Activated CD4-positive, alpha-beta T cell treated with anti-CD3 and anti-CD28 coated beads for 36 hours (primary cell): ENCODE data around the gene CNTNAP2. TPM values are rescaled to one million over a fixed set of nuclear protein-coding genes. Genes with fewer than 3 reads are reported as not detected.

ENCODE experiments used
- ATAC-seq: fragments of 200-7000 bp; cut with Tn5 transposase; one replicate; pipeline ENCODE4 v1.10.0; 2021; ENCODE audit warnings: mild to moderate bottlenecking, moderate library complexity
- CTCF ChIA-PET: fragments of 350-600 bp; sonication (Branson Sonifier 250); formaldehyde crosslinking; loops from one replicate; lab custom pipeline; 2021; ENCODE audit warnings: antibody characterized with exemption; lab: Charles Lee
- POLR2A ChIA-PET: fragments of 350-600 bp; sonication (Branson Sonifier 250); formaldehyde crosslinking; loops from one replicate; lab custom pipeline; 2021; ENCODE audit warnings: antibody characterized with exemption, inconsistent platforms; lab: Charles Lee
- DNase-seq: peaks from one replicate; pipeline ENCODE4 v3.0.0-alpha.2; 2020
- H3K27ac Mint-ChIP-seq: one replicate; pipeline ENCODE4 v1.8.0; 2021; ENCODE audit warnings: mixed read lengths
- H3K27me3 Mint-ChIP-seq: one replicate; pipeline ENCODE4 v1.8.0; 2021; ENCODE audit warnings: mixed read lengths
- H3K36me3 Mint-ChIP-seq: one replicate; pipeline ENCODE4 v1.8.0; 2021; ENCODE audit warnings: low read depth, mixed read lengths
- H3K4me1 Mint-ChIP-seq: one replicate; pipeline ENCODE4 v1.8.0; 2021; ENCODE audit warnings: mixed read lengths
- H3K4me3 Mint-ChIP-seq: one replicate; pipeline ENCODE4 v1.8.0; 2021; ENCODE audit warnings: mild to moderate bottlenecking, moderate library complexity, mixed read lengths
- H3K9me3 Mint-ChIP-seq: one replicate; pipeline ENCODE4 v1.8.0; 2021; ENCODE audit warnings: low read depth, mixed read lengths
- intact Hi-C, 2 experiments: fragments of 100-400 bp; cut with DNase I in 1 of 2; cut with micrococcal nuclease in 1 of 2; formaldehyde crosslinking; loops; one replicate each; pipeline versions ENCODE4 v1.14.2 to v1.15.1; 2022 to 2024; cut with DNase I, micrococcal nuclease
- total RNA-seq, 2 experiments: library from RNA; stranded (reverse); gene quantifications; one replicate each; pipeline ENCODE4 v1.2.3, GENCODE V29; 2021

CNTNAP2 gene
- total RNA-seq, 2 experiments from 2014 or later: not detected

- POLR2A ChIA-PET: no interaction called here
- Mint-ChIP-seq H3K36me3 (no peaks in the 10 kb centered on the region), H3K4me1 (no peaks in the 10 kb centered on the region), H3K9me3 (peaks cover 10% of the 10 kb centered on the region), H3K27me3 (no peaks in the 10 kb centered on the region), H3K27ac (no peak overlapping the region), H3K4me3 (no peak overlapping the region)
- DNase-seq: no peak
- intact Hi-C loops: no loop called here
- CTCF ChIA-PET: no interaction called here
- ATAC-seq: no peak
These were observed 1367.2 kb downstream of the CNTNAP2 start for GRCh38 chr7:147483634-147484292.

DNA sequence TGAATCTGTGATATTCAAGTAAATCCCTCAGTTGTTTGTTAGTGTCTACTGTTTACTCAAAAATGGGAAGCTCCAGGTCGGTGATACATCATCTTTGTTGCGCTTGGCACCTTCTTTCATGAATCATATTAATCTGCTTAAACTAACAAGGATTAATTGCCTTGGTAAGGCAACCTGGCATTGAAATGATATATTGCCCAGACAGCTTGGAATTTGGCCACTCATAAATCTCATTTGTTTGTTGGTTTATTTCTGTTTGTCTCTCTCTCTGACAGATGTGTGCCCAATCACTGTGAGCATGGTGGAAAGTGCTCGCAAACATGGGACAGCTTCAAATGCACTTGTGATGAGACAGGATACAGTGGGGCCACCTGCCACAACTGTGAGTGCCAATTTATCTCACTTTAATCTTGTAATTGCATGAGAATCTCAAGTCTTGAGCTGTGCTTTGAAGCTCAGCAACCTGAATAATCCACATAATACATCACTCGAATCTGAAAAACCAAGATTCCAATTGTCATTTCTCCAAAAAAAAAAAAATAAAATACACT, 1369.1 kb downstream of the CNTNAP2 start:
- intact Hi-C loops: no loop called here
- H3K27me3 Mint-ChIP-seq: no peaks in the 10 kb centered on the region
- H3K27ac Mint-ChIP-seq: no peak overlapping the region
- POLR2A ChIA-PET: no interaction called here
- no peaks in the 10 kb centered on the region for H3K36me3 Mint-ChIP-seq
- ATAC-seq: no peak
- CTCF ChIA-PET: no interaction called here
- no peak overlapping the region for H3K4me3 Mint-ChIP-seq
- no peak for DNase-seq
- H3K9me3 Mint-ChIP-seq: peaks cover 10% of the 10 kb centered on the region
- H3K4me1 Mint-ChIP-seq: no peaks in the 10 kb centered on the region

DNA sequence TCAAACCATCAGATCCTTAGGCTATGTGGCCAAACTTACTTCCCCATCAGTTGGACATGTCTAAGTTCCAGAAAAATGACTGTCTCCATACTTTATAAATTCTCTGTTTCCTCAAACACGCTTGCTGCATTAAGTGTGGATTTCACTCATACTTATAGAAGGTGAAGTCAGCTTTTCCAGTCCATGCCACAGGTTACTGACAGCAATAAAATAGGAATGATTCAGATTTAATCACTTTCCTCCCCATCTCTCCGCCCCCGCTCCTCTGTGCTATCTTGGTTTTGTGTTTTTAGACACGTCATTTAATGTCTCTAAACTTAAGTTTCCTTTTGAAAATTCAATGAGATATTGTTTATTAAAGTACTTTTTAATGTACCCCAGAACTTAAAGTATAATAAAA, 1376.0 kb downstream of the CNTNAP2 start:
- ATAC-seq: no peak
- CTCF ChIA-PET: no interaction called here
- no peaks in the 10 kb centered on the region for H3K4me1 Mint-ChIP-seq
- no peaks in the 10 kb centered on the region for H3K36me3 Mint-ChIP-seq
- intact Hi-C loops: no loop called here
- POLR2A ChIA-PET: no interaction called here
- no peak overlapping the region for H3K4me3 Mint-ChIP-seq
- peaks cover 1% of the 10 kb centered on the region for H3K9me3 Mint-ChIP-seq
- no peak overlapping the region for H3K27ac Mint-ChIP-seq
- no peak for DNase-seq
- no peaks in the 10 kb centered on the region for H3K27me3 Mint-ChIP-seq

DNA sequence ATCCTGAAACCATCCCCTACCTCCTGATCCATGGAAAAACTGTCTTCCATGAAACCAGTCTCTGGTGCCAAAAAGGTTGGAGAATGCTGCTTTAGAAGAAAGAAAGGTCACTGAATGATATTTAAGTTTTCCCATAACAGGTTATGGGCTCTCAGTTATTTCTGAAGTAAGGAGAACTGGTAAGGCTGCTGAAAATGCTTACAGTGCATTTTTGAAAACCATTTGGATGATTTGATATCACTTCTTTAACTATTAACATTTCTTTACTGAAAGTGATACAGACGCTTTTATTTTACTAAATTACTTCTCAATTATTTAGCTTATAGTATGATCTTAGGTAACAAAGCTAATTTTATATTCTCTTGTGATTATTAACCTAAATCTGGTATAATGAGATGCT, 1379.6 kb downstream of the CNTNAP2 start:
- DNase-seq (no peak), ATAC-seq (no peak)
- POLR2A ChIA-PET: no interaction called here
- intact Hi-C loops: no loop called here
- Mint-ChIP-seq H3K36me3 (no peaks in the 10 kb centered on the region), H3K4me3 (no peak overlapping the region), H3K4me1 (no peaks in the 10 kb centered on the region), H3K27me3 (no peaks in the 10 kb centered on the region), H3K9me3 (peaks cover 3% of the 10 kb centered on the region), H3K27ac (no peak overlapping the region)
- CTCF ChIA-PET: no interaction called here

GRCh38 chr7:147497246-147497645, 1380.6 kb downstream of the CNTNAP2 start:
- intact Hi-C loops: no loop called here
- ATAC-seq: no peak

GRCh38 chr7:147498081-147498480, 1381.5 kb downstream of the CNTNAP2 start:
- no peaks in the 10 kb centered on the region for H3K4me1 Mint-ChIP-seq
- no peak overlapping the region for H3K27ac Mint-ChIP-seq
- DNase-seq (no peak), ATAC-seq (no peak)
- peaks cover 2% of the 10 kb centered on the region for H3K9me3 Mint-ChIP-seq
- no peaks in the 10 kb centered on the region for H3K27me3 Mint-ChIP-seq
- intact Hi-C loops: no loop called here
- ChIA-PET POLR2A (no interaction called here), CTCF (no interaction called here)
- no peaks in the 10 kb centered on the region for H3K36me3 Mint-ChIP-seq
- H3K4me3 Mint-ChIP-seq: no peak overlapping the region

More at GRCh38 chr7:147497246-147497645, 1380.6 kb downstream of the CNTNAP2 start:
- H3K27ac Mint-ChIP-seq: no peak overlapping the region
- H3K4me1 Mint-ChIP-seq: no peaks in the 10 kb centered on the region
- H3K9me3 Mint-ChIP-seq: peaks cover 2% of the 10 kb centered on the region
- H3K36me3 Mint-ChIP-seq: no peaks in the 10 kb centered on the region
- ChIA-PET CTCF (no interaction called here), POLR2A (no interaction called here)
- H3K27me3 Mint-ChIP-seq: no peaks in the 10 kb centered on the region
- no peak for DNase-seq
- H3K4me3 Mint-ChIP-seq: no peak overlapping the region

DNA sequence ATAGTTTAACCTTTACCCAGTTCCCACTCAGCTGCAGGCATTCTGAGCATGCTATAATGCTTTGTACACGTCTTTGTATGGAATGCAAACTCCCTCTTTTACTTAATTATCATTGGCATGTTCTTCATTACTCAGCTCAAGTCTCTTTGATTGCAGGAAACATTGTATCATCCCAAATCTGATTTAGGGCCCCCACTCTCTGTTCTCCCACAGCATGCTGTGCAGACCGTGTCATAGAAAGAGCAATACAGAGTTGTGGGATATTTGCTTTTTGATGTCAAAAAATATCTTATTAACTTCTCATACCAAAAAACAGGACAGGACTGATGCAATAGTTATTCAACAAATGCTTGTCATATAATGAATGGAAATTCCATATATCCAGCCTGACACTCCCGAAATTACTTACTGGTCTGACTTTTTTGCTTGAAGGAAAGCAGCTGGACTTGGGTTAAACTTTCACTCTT, 1392.5 kb downstream of the CNTNAP2 start:
- intact Hi-C loops: no loop called here
- H3K4me1 Mint-ChIP-seq: no peaks in the 10 kb centered on the region
- no peaks in the 10 kb centered on the region for H3K36me3 Mint-ChIP-seq
- peaks cover 2% of the 10 kb centered on the region for H3K9me3 Mint-ChIP-seq
- no peaks in the 10 kb centered on the region for H3K27me3 Mint-ChIP-seq
- POLR2A ChIA-PET: no interaction called here
- CTCF ChIA-PET: no interaction called here
- H3K27ac Mint-ChIP-seq: no peak overlapping the region
- no peak overlapping the region for H3K4me3 Mint-ChIP-seq
- no peak for ATAC-seq
- no peak for DNase-seq

- no peak for ATAC-seq
- DNase-seq: no peak
- ChIA-PET POLR2A (no interaction called here), CTCF (no interaction called here)
- H3K27ac Mint-ChIP-seq: no peak overlapping the region
- H3K4me3 Mint-ChIP-seq: no peak overlapping the region
- no peaks in the 10 kb centered on the region for H3K36me3 Mint-ChIP-seq
- no peaks in the 10 kb centered on the region for H3K27me3 Mint-ChIP-seq
- H3K4me1 Mint-ChIP-seq: no peaks in the 10 kb centered on the region
- intact Hi-C loops: no loop called here
- peaks cover 2% of the 10 kb centered on the region for H3K9me3 Mint-ChIP-seq
These were observed 1393.1 kb downstream of the CNTNAP2 start for GRCh38 chr7:147509541-147510200.

DNA sequence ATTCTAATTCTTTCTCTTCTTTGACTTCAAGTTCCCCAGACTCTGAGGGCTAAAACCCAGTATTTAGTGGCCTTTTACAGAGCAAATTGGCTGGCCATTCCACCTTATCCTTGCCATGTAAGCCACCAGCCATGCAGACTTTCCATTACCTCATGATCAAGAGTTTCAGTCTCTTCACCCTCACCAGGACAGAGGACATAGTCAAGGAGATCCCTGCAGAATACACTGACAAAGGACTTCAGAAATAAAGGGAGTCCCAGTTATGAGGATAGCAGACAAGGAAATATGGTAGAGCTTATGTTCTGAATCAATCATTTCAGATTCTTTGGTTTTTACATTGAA, 1393.6 kb downstream of the CNTNAP2 start:
- DNase-seq (no peak), ATAC-seq (no peak)
- no peak overlapping the region for H3K4me3 Mint-ChIP-seq
- intact Hi-C loops: no loop called here
- H3K27ac Mint-ChIP-seq: no peak overlapping the region
- peaks cover 2% of the 10 kb centered on the region for H3K9me3 Mint-ChIP-seq
- H3K4me1 Mint-ChIP-seq: no peaks in the 10 kb centered on the region
- H3K27me3 Mint-ChIP-seq: no peaks in the 10 kb centered on the region
- CTCF ChIA-PET: no interaction called here
- H3K36me3 Mint-ChIP-seq: no peaks in the 10 kb centered on the region
- POLR2A ChIA-PET: no interaction called here

DNA sequence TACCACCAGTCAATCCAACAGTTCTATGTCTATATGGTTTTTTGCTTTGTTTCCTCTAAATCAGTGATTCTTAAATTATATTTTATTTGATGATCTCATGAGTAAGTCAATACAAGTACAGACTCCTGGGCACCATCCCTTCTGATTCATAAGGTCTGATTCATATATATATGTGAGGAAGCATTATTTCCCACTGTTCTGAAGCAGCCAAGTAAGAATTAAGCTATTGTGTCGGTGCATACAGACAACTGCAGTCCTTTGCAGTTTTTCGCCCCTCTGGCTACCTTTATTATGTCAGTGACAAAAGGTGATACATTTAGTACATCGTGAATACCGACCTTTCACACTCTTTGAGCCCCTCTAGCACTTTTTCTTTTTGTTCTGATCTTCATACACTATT, 1394.3 kb downstream of the CNTNAP2 start:
- no peak overlapping the region for H3K27ac Mint-ChIP-seq
- no peaks in the 10 kb centered on the region for H3K4me1 Mint-ChIP-seq
- no peak for ATAC-seq
- H3K9me3 Mint-ChIP-seq: no peaks in the 10 kb centered on the region
- H3K27me3 Mint-ChIP-seq: no peaks in the 10 kb centered on the region
- DNase-seq: no peak
- H3K4me3 Mint-ChIP-seq: no peak overlapping the region
- ChIA-PET CTCF (no interaction called here), POLR2A (no interaction called here)
- no peaks in the 10 kb centered on the region for H3K36me3 Mint-ChIP-seq
- intact Hi-C loops: no loop called here

- no peak for ATAC-seq
- no peaks in the 10 kb centered on the region for H3K27me3 Mint-ChIP-seq
- no peaks in the 10 kb centered on the region for H3K9me3 Mint-ChIP-seq
- H3K36me3 Mint-ChIP-seq: no peaks in the 10 kb centered on the region
- no peak overlapping the region for H3K4me3 Mint-ChIP-seq
- CTCF ChIA-PET: no interaction called here
- POLR2A ChIA-PET: no interaction called here
- H3K4me1 Mint-ChIP-seq: no peaks in the 10 kb centered on the region
- DNase-seq: no peak
- H3K27ac Mint-ChIP-seq: no peak overlapping the region
- intact Hi-C loops: no loop called here
These were observed 1396.8 kb downstream of the CNTNAP2 start for GRCh38 chr7:147513451-147513850.

DNA sequence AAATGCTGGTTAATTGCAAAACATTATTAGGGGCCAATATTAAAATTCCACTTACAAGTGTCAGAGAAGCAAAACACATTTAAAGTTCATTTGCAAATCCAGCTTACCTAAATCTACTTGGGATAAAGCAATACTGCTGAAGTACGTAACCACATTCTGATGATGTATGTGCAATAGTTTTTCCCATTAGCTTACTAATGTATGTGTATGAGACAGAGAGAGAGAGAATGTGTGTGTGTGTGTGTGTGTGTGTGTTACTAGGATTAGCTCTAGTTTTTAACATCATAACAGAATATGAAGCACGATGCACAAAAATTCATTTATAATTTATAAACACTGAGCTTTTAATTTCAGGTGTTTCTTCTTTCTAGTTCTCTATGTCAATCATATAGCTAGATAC, 1399.8 kb downstream of the CNTNAP2 start:
- no peak overlapping the region for H3K4me3 Mint-ChIP-seq
- ATAC-seq (no peak), DNase-seq (no peak)
- no peaks in the 10 kb centered on the region for H3K4me1 Mint-ChIP-seq
- POLR2A ChIA-PET: no interaction called here
- no peaks in the 10 kb centered on the region for H3K27me3 Mint-ChIP-seq
- H3K27ac Mint-ChIP-seq: no peak overlapping the region
- intact Hi-C loops: no loop called here
- no peaks in the 10 kb centered on the region for H3K9me3 Mint-ChIP-seq
- CTCF ChIA-PET: interaction anchor here (0.6 kb wide), 1 partner anchor 9 kb away, joined by 3 read pairs; no protein-coding TSS in a partner anchor
- no peaks in the 10 kb centered on the region for H3K36me3 Mint-ChIP-seq
